SU-DHL-6 (cell line): ENCODE results near the gene TIGIT.
A peak's percentile ranks its signal among the peaks of the same experiment; 100 is the strongest.

Source experiments
- H2AFZ ChIP-seq: fragments of 200-600 bp; sonication (generic); 2 replicates; pipeline ENCODE4 v1.6.1; 2014; ENCODE audit warnings: low read depth, mild to moderate bottlenecking, moderate library complexity, mixed read lengths, antibody characterized with exemption, low read length; ENCODE audit not compliant: severe bottlenecking
- H3F3A ChIP-seq: fragments of 200-600 bp; shearing (Covaris generic); 2 replicates; pipeline ENCODE4 v1.6.0; 2016; ENCODE audit warnings: antibody characterized with exemption, mild to moderate bottlenecking; ENCODE audit not compliant: insufficient read depth
- H3K27ac ChIP-seq: fragments of 200-600 bp; sonication (generic); 2 replicates; pipeline ENCODE4 v1.5.1; 2016; ENCODE audit warnings: low read depth, mild to moderate bottlenecking, low read length, moderate library complexity, mixed read lengths
- H3K27me3 ChIP-seq: fragments of 200-600 bp; sonication (generic), shearing (Covaris generic); 2 replicates; pipeline ENCODE4 v1.6.0; 2014; ENCODE audit warnings: mild to moderate bottlenecking, low read length
- H3K36me3 ChIP-seq: fragments of 200-600 bp; sonication (generic); 2 replicates; pipeline ENCODE4 v1.6.1; 2014; ENCODE audit warnings: mild to moderate bottlenecking, low read length, mixed read lengths
- H3K4me2 ChIP-seq: fragments of 300-600, 200-600 bp; shearing (Covaris generic), sonication (generic); 2 replicates; pipeline ENCODE4 v1.6.0; 2014; ENCODE audit warnings: low read length, low read depth, mild to moderate bottlenecking; ENCODE audit not compliant: poor library complexity, severe bottlenecking
- H3K4me3 ChIP-seq: fragments of 200-600 bp; sonication (generic); 2 replicates; pipeline ENCODE4 v1.5.1; 2014; ENCODE audit warnings: antibody characterized with exemption, low read length, mild to moderate bottlenecking, mixed read lengths; ENCODE audit not compliant: insufficient read depth, poor library complexity, severe bottlenecking
- H3K79me2 ChIP-seq: fragments of 200-600 bp; sonication (generic); 2 replicates; pipeline ENCODE4 v1.6.1; 2014; ENCODE audit warnings: mild to moderate bottlenecking, low read length, moderate library complexity; ENCODE audit not compliant: insufficient read depth
- H3K9ac ChIP-seq: fragments of 200-600 bp; sonication (generic); 2 replicates; pipeline ENCODE4 v1.7.0; 2014; ENCODE audit warnings: mild to moderate bottlenecking, low read length
- H3K9me2 ChIP-seq: fragments of 200-600 bp; sonication (generic); replicated peaks from 2 replicates; pipeline ENCODE4 v1.6.1; 2014; ENCODE audit warnings: low read length; ENCODE audit not compliant: insufficient read depth
- H3K9me3 ChIP-seq: fragments of 200-600 bp; sonication (generic); 2 replicates; pipeline ENCODE4 v1.6.1; 2014; ENCODE audit warnings: low read length, mixed read lengths; ENCODE audit not compliant: insufficient read depth
- H4K20me1 ChIP-seq: fragments of 200-600 bp; sonication (generic); 2 replicates; pipeline ENCODE4 v1.6.1; 2014; ENCODE audit warnings: low read depth, mild to moderate bottlenecking, antibody characterized with exemption, low read length, moderate library complexity, mixed read lengths
- EZH2phosphoT487 ChIP-seq: fragments of 200-600 bp; sonication (generic), shearing (Covaris generic); conservative IDR thresholded peaks from 2 replicates; pipeline ENCODE4 v1.6.1; 2018; ENCODE audit warnings: mild to moderate bottlenecking, antibody characterized with exemption, low read length, moderate library complexity, mixed read lengths
- TF ChIP-seq, protein P1 (sequence below): fragments of 200-600 bp; sonication (generic); IDR thresholded peaks from one replicate; pipeline ENCODE4 v1.5.1; 2017; ENCODE audit warnings: antibody characterized with exemption, mild to moderate bottlenecking, low read length, moderate library complexity; ENCODE audit not compliant: insufficient read depth, poor library complexity, severe bottlenecking

Gene TIGIT

DNA sequence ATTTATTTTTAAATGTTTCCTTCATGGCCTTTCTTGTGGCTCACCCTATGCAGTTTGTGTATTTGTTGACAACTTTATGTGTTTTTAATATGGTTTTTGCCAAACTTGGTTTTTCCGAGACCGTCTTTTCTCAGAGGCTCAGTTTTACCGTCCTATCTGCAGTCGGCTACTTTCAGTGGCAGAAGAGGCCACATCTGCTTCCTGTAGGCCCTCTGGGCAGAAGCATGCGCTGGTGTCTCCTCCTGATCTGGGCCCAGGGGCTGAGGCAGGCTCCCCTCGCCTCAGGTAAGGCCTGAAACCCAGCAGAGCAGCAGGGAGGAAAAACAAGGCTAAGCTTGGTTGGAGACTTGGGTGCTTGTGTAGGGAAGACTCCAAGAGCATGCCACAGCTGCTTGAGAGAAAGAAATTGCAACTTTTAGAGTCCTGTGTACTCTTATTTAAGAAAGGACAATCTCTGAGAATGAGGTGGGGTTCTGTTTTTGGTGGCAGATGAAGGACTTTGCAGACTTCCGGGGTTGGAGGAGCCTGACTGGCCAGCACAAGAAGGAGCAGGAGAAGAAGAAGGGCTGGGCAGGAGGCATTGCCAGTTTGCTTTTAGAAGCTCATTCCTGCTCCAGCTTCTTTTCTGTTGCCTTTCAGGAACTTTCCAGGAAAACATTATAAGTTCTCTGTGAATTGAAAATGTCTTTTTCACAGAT, at the start of gene TIGIT:
TSS of gene TIGIT (plus strand) at position 191 of the 698 bp plus-strand sequence. CDS start at position 225, 34 bp downstream.
- Histone ChIP-seq H3K4me3 (no peak within 1 kb of the TSS), H3K36me3 (no peaks in the 10 kb centered on the region), H3K9me3 (no peaks in the 10 kb centered on the region), H3K9me2 (no peaks in the 10 kb centered on the region), H3K4me2 (no peak within 1 kb of the TSS), H2AFZ (no peak within 1 kb of the TSS), H4K20me1 (no peaks in the 10 kb centered on the region), H3K27ac (0 out of 2 replicates have a peak within 1 kb of the TSS, but pooled peaks have one; percentile 8), H3K79me2 (no peaks in the 10 kb centered on the region), H3F3A (peaks cover 10% of the 10 kb centered on the region), H3K27me3 (no peaks in the 10 kb centered on the region), H3K9ac (no peak within 1 kb of the TSS)
- TF ChIP-seq, protein P1, sequence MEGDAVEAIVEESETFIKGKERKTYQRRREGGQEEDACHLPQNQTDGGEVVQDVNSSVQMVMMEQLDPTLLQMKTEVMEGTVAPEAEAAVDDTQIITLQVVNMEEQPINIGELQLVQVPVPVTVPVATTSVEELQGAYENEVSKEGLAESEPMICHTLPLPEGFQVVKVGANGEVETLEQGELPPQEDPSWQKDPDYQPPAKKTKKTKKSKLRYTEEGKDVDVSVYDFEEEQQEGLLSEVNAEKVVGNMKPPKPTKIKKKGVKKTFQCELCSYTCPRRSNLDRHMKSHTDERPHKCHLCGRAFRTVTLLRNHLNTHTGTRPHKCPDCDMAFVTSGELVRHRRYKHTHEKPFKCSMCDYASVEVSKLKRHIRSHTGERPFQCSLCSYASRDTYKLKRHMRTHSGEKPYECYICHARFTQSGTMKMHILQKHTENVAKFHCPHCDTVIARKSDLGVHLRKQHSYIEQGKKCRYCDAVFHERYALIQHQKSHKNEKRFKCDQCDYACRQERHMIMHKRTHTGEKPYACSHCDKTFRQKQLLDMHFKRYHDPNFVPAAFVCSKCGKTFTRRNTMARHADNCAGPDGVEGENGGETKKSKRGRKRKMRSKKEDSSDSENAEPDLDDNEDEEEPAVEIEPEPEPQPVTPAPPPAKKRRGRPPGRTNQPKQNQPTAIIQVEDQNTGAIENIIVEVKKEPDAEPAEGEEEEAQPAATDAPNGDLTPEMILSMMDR = no peak
- TF ChIP-seq EZH2phosphoT487 = no peak

DNA sequence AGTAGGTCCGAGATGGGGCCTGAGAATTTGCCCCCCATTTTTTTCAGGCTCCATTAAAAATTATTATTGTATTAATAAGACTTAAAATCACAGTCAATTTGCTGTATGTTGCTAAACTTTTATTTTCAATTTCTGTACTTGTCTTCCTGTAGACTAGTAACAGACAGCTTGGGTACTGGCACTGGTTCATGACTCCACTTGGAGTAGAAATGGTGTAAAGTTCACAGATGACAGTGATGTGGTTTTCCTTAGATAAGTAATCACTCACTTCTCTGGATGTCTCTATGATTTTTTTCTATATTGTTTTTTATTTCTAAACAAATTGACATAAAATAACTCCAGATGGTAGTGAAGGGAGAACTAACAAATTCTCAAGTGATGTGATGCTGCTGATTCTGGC, 40.9 kb upstream of the TIGIT start:
- no peak overlapping the region for H3K4me2 ChIP-seq
- no peak overlapping the region for H3K4me3 ChIP-seq
- TF ChIP-seq, protein P1 = no peak
- TF ChIP-seq EZH2phosphoT487 = no peak
- H4K20me1 ChIP-seq = no peaks in the 10 kb centered on the region
- H3F3A ChIP-seq = no peaks in the 10 kb centered on the region
- H3K9me3 ChIP-seq = no peaks in the 10 kb centered on the region
- H2AFZ ChIP-seq = no peak overlapping the region
- no peaks in the 10 kb centered on the region for H3K27me3 ChIP-seq
- no peak overlapping the region for H3K27ac ChIP-seq
- H3K9me2 ChIP-seq = no peaks in the 10 kb centered on the region
- no peak overlapping the region for H3K9ac ChIP-seq
- H3K79me2 ChIP-seq = no peaks in the 10 kb centered on the region
- no peaks in the 10 kb centered on the region for H3K36me3 ChIP-seq

DNA sequence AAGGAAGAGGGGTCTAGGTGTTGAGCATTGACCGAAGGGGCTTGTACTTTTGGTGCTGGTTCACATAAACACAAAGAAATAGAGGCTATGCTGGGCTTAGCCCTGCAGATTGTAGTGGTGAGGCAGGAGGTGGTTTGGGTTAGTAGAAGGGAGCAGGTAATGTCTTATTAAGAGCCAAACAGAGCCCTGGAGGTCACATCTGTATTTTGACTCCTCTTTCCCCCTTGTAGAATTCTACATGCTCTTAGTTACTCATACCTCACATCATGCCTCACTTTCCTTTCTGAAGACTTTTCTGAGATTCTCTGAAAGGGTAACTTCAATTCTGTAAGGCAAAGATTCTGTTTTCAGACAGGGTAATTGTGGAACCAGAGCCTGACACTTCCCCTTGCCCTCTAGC, 40.3 kb upstream of the TIGIT start:
- H2AFZ ChIP-seq = no peak overlapping the region
- H3K36me3 ChIP-seq = no peaks in the 10 kb centered on the region
- no peak overlapping the region for H3K9ac ChIP-seq
- H4K20me1 ChIP-seq = no peaks in the 10 kb centered on the region
- no peaks in the 10 kb centered on the region for H3K9me2 ChIP-seq
- H3F3A ChIP-seq = no peaks in the 10 kb centered on the region
- H3K4me2 ChIP-seq = no peak overlapping the region
- no peaks in the 10 kb centered on the region for H3K27me3 ChIP-seq
- H3K27ac ChIP-seq = no peak overlapping the region
- TF ChIP-seq EZH2phosphoT487 = no peak
- TF ChIP-seq, protein P1 = no peak
- no peaks in the 10 kb centered on the region for H3K9me3 ChIP-seq
- H3K4me3 ChIP-seq = no peak overlapping the region
- H3K79me2 ChIP-seq = no peaks in the 10 kb centered on the region
